Right lobe of liver (tissue), 6 donors: Measurements from ENCODE around the gene NLRP12. TPM values are rescaled to one million over a fixed set of nuclear protein-coding genes. Genes with fewer than 3 reads are reported as not detected.

Source experiments
- ATAC-seq, 4 donors: fragments of 200-7000 bp; cut with Tn5 transposase; one replicate each; pipeline ENCODE4 v1.9.1; 2020; ENCODE audit warnings: mild to moderate bottlenecking in 4 of 4, moderate library complexity in 4 of 4
- DNase-seq, 3 donors: peaks; one replicate each; pipeline ENCODE4 v3.0.0-alpha.2; 2020
- H3K27ac ChIP-seq, 3 donors: fragments of 200-600 bp; one replicate each; pipeline ENCODE4 v1.8.0; 2022
- H3K27me3 ChIP-seq, 2 donors: fragments of 200-600 bp; one replicate each; pipeline ENCODE4 v1.8.0; 2022
- H3K36me3 ChIP-seq, 4 donors: fragments of 200-600 bp; sonication (generic) in 1 of 4; one replicate each; pipeline versions ENCODE4 v1.5.1 to v1.8.0; 2017 to 2022; ENCODE audit warnings: control low read depth in 1 of 4
- H3K4me1 ChIP-seq, 4 donors: fragments of 200-600 bp; sonication (generic) in 1 of 4; one replicate each; pipeline versions ENCODE4 v1.5.1 to v1.8.0; 2017 to 2022; ENCODE audit warnings: control low read depth in 1 of 4
- H3K4me3 ChIP-seq, 3 donors: fragments of 200-600 bp; one replicate each; pipeline ENCODE4 v1.8.0; 2022
- H3K9me3 ChIP-seq, 4 donors: fragments of 200-600 bp; sonication (generic) in 1 of 4; one replicate each; pipeline versions ENCODE4 v1.5.1 to v1.8.0; 2017 to 2022; ENCODE audit warnings: control low read depth in 1 of 4
- CTCF ChIP-seq, 4 donors: fragments of 200-600 bp in 3 of 4; fragments of 450-650 bp in 1 of 4; IDR thresholded peaks; one replicate each; pipeline versions ENCODE4 v1.5.1 to v1.8.0; 2016 to 2022; ENCODE audit warnings: antibody characterized with exemption in 4 of 4, mild to moderate bottlenecking in 2 of 4
- POLR2A ChIP-seq: fragments of 450-650 bp; IDR thresholded peaks from one replicate; pipeline ENCODE4 v1.6.1; 2017; ENCODE audit warnings: antibody characterized with exemption, mild to moderate bottlenecking
- WGBS: methylation state at CpG from one replicate; pipeline ENCODE4 v1.1.6; 2018; ENCODE audit warnings: low coverage, low lambda C conversion rate; ENCODE audit not compliant: insufficient coverage; ENCODE audit errors: missing lambda C conversion rate; 5-methylcytosine and 5-hydroxymethylcytosine counted together
- intact Hi-C, 2 donors: fragments of 100-400 bp; cut with DNase I; formaldehyde crosslinking; loops; one replicate each; pipeline versions ENCODE4 v1.11.2 to v1.14.1; 2022
- total RNA-seq, 6 experiments: library from RNA; depleted of rRNA in 2 of 6; stranded (reverse); fragments of >200 nt in 2 of 6; fragmentation: NEBNext Ultra II Directional in 3 of 6; extraction: Animal tissue kit (Norgen Biotek cat#: 25700) in 3 of 6; gene quantifications; one replicate each; pipeline versions ENCODE4 v1.1.0 to v1.2.4, GENCODE V29; 2016 to 2023
- donor health status: DM: no; HTN: yes; CAD: no.
- donor health status: DM: no; HTN: no; CAD: no.
- donor health status: DM: no; HTN: no; CAD: no.
- donor health status: DM: no; HTN: yes; CAD: no.
- donor health status: DM: no; HTN: yes; CAD: no.

Gene NLRP12
- total RNA-seq, 6 experiments from 2014 or later: 0.20 to 0.56 (median 0.34) TPM

- Histone ChIP-seq H3K4me1 (no peaks in the 10 kb centered on the region), H3K27me3 (no peaks in the 10 kb centered on the region), H3K4me3 (no peak overlapping the region), H3K27ac (no peak overlapping the region), H3K36me3 (no peaks in the 10 kb centered on the region), H3K9me3 (no peaks in the 10 kb centered on the region)
- DNase-seq (peak in 1 of 3 donors; percentile 30), ATAC-seq (peak; percentile 24 to 58 (median 47))
- 50% methylated on average over 7 of the region's 28 CpGs for WGBS
- no peak for TF ChIP-seq CTCF (IDR thresholded peaks at IDR 0.05)
- no peak for TF ChIP-seq POLR2A
- intact Hi-C loops: no loop called here
These were observed 14.5 kb downstream of the NLRP12 start for GRCh38 chr19:53809518-53810186.

GRCh38 chr19:53808710-53809125 lies 15.4 kb downstream of the NLRP12 start:
- H3K27ac ChIP-seq: no peak overlapping the region
- peak; percentile 33 to 73 (median 50) for ATAC-seq
- H3K4me1 ChIP-seq: no peaks in the 10 kb centered on the region
- no peaks in the 10 kb centered on the region for H3K27me3 ChIP-seq
- TF ChIP-seq CTCF (IDR thresholded peaks at IDR 0.05) (peak; percentile 30 to 48 (median 33)), POLR2A (no peak)
- H3K9me3 ChIP-seq: no peaks in the 10 kb centered on the region
- DNase-seq: no peak
- 22% methylated on average over 5 of the region's 5 CpGs for WGBS
- H3K36me3 ChIP-seq: no peaks in the 10 kb centered on the region
- no peak overlapping the region for H3K4me3 ChIP-seq
- intact Hi-C loops: no loop called here

GRCh38 chr19:53801257-53801656 lies 22.9 kb downstream of the NLRP12 start:
- ATAC-seq (no peak), DNase-seq (no peak)
- intact Hi-C loops: no loop called here
- 80% methylated on average over 3 of the region's 9 CpGs for WGBS
- H3K9me3 ChIP-seq: no peaks in the 10 kb centered on the region
- H3K4me3 ChIP-seq: no peak overlapping the region
- H3K4me1 ChIP-seq: no peaks in the 10 kb centered on the region
- no peaks in the 10 kb centered on the region for H3K27me3 ChIP-seq
- TF ChIP-seq POLR2A (no peak), CTCF (IDR thresholded peaks at IDR 0.05) (no peak)
- H3K27ac ChIP-seq: no peak overlapping the region
- no peaks in the 10 kb centered on the region for H3K36me3 ChIP-seq

- H3K27me3 ChIP-seq: no peaks in the 10 kb centered on the region
- 24% methylated on average over 3 of the region's 4 CpGs for WGBS
- intact Hi-C loops: no loop called here
These were observed 29.1 kb downstream of the NLRP12 start for GRCh38 chr19:53795019-53795418.

More at GRCh38 chr19:53795019-53795418, 29.1 kb downstream of the NLRP12 start:
- Histone ChIP-seq H3K27ac (no peak overlapping the region), H3K9me3 (no peaks in the 10 kb centered on the region), H3K4me3 (no peak overlapping the region), H3K4me1 (no peaks in the 10 kb centered on the region), H3K36me3 (no peaks in the 10 kb centered on the region)
- TF ChIP-seq CTCF (IDR thresholded peaks at IDR 0.05): no peak
- no peak for TF ChIP-seq POLR2A
- DNase-seq: no peak
- ATAC-seq: no peak
